ENCODE data around the gene HSP90B1.

Gene HSP90B1

DNA sequence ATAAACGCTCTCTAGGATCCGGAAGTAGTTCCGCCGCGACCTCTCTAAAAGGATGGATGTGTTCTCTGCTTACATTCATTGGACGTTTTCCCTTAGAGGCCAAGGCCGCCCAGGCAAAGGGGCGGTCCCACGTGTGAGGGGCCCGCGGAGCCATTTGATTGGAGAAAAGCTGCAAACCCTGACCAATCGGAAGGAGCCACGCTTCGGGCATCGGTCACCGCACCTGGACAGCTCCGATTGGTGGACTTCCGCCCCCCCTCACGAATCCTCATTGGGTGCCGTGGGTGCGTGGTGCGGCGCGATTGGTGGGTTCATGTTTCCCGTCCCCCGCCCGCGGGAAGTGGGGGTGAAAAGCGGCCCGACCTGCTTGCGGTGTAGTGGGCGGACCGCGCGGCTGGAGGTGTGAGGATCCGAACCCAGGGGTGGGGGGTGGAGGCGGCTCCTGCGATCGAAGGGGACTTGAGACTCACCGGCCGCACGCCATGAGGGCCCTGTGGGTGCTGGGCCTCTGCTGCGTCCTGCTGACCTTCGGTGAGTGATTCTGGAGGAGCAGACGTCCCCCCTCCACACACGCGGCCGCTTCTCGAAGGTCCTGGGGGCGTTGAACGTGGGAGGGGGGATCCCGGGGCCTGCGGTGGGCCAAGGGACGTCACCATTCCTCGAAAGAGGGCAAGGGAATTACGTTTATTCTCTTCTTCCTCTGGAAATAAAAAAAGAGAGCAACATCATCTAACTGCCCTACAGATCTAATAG is at the start of gene HSP90B1:
Gene HSP90B1, plus strand, starts transcription at position 377 of the 753 bp plus-strand sequence. Its CDS starts 106 bp downstream, at position 483.
- in situ Hi-C loops (cut with MboI; ENCODE audit: low sequenced_read_pairs) = no loop called here

DNA sequence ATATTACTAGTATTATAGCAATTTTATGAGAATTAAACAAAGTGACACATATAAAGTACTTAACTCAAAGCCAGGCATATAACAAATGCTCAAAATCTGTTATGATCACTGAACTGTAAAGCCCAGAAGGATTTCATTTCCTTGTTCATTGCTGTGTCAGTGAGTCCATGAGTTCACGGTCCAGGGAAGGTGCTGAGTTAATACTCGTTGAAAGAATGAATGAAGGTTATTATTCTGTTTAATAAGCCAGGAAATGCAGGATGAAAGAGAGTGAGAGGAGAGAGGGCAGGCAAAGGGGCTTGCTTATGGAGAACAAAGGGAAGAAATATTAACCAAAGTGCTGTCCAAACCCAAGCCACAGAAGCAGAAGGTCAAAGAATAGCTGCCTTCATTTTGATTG is 48.9 kb upstream of the HSP90B1 start:
- in situ Hi-C loops (cut with MboI; ENCODE audit: low sequenced_read_pairs) = loop anchor here (25.0 kb wide), 1 partner anchor 231 kb away; no protein-coding TSS in a partner anchor

DNA sequence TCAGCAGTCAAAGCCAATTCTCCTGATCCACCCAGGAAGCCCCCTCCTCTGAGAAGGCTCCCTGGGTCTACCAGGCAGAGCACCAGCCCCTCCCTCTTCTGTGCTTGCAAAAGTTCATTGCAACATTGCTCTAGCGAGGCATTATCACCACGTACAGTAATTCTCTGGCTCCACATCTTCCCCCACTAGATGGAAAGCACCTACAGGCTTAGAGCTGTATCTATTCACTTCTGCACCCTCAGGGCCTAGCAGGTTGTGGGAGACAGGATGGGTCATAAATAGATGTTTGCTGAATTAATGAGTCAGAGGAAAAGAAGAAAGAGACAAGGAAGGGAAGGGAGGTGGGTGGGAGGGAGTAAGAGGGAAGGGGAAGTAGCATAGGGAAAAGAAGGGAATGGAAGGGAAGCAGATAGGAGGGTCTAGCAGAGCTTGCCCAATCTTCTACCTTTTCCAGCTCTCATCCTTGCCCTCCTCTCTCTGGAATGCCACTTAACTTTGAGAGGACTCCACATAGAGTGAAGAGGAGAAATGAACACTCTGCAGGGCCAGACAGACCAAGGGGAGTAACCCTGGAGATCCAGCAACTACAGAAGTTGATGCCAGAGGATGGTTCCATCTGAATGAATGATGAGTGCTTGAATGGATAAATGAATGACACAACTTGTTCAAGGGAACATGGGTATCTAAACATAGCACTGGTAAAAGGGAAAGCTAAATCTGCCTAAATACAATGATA is 47.2 kb upstream of the HSP90B1 start:
- in situ Hi-C loops (cut with MboI; ENCODE audit: low sequenced_read_pairs) = loop anchor here (25.0 kb wide), 1 partner anchor 229 kb away; no protein-coding TSS in a partner anchor

DNA sequence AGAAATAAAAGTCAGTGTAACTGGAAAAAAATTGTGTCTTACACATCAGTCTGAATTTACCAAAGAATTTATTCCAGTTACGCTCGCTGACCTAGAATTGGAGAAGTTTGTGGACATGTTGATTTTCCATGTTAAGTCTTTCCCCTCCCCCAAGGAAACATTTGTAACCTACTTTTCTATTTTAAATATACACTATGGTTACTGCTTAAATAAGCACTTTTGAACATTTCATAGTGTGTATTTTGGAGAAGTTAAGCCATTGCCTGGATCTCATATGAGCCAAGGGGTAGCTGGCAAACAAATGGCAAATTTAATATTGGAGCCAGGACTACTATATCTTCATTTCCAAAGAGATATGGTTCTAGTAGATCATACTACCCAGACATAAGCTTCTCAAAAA is 46.3 kb upstream of the HSP90B1 start:
- in situ Hi-C loops (cut with MboI; ENCODE audit: low sequenced_read_pairs) = loop anchor here (25.0 kb wide), 1 partner anchor 228 kb away; no protein-coding TSS in a partner anchor

DNA sequence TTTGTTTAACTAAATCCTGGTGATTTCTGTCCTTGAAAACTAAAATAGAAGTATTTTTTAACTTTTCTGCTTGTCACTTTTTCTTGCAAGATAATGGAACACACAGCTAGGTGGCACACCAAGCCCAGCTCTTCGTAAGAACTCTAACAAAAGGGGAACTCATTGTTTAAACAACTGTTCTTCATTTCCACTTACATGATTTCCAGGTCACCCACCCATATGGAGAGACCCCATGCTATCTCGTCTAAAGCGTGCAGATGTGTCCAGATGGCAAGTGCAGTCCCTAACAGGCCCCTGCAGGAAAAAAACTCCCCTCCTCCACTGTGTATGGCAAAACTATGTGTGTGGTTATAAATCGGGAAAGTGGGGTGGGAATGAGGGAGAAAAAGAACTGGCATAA is 45.9 kb upstream of the HSP90B1 start:
- in situ Hi-C loops (cut with MboI; ENCODE audit: low sequenced_read_pairs) = loop anchor here (25.0 kb wide), 1 partner anchor 228 kb away; no protein-coding TSS in a partner anchor

DNA sequence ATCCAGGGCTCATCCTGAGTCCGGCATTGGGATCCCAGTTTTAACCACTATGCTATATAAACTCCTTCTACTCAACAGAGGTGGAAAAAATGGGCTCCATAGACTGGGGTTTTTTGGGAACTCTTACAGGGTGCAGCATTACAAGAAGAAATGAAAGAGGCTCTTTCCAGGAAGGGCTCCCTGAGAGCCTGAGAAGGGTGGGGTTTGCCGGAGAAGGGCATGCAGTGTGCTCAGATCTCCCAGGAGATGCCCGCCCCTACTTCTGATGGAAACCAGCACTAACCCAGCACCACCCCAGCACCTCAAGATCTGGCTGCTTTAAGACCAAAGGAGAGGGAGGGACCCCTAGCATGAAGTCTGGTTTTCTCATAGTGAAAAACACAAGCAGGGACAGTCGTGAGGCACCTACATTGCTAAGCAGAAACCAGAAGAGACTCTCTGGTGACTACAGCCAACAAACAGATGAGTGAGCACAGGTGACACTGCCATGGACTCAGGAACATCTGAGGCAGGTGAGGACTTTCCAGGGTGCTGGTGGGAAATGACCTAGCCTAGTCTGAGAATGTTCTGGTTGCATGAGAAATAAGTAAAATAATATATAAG is 43.9 kb upstream of the HSP90B1 start:
- in situ Hi-C loops (cut with MboI; ENCODE audit: low sequenced_read_pairs) = loop anchor here (25.0 kb wide), 1 partner anchor 226 kb away; no protein-coding TSS in a partner anchor

DNA sequence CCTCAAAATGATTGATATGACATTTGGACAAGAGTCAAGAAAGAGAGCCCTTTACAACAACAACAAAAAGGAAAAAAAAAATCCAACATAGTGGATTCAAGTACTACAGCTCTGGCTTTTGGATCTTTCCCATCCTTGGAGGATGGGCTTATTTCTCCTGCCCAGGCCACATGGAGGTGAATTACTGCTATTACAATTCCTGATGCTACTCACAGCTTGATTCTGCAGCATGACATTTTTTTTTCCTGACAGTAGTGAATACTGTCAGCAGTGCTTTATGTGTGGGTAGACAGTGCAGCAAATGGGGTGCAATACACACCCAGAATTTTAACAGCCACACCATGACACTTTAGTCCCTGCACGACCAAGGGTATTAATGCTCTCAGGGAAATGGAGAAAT is 42.5 kb upstream of the HSP90B1 start:
- in situ Hi-C loops (cut with MboI; ENCODE audit: low sequenced_read_pairs) = loop anchor here (25.0 kb wide), 1 partner anchor 225 kb away; no protein-coding TSS in a partner anchor

DNA sequence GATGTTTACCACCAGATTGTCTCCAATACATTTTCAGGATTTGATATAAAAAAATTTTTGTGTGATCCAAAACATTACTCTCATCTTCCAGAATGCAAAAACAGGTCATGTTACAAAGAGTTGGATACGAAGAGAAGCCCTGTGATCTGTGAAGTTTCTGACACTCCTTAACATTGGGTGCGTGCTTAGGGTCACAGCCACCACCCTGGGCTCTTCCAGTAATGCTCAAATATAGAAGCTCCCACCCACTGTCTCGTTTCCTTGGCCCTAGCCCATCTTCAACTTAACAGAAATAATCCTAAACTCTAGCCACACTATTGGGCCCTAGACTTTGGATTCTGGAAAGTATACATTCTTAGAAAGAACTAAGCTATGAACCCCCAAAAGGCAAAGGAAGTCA is 32.9 kb upstream of the HSP90B1 start:
- in situ Hi-C loops (cut with MboI; ENCODE audit: low sequenced_read_pairs) = loop anchor here (25.0 kb wide), 1 partner anchor 215 kb away; no protein-coding TSS in a partner anchor

DNA sequence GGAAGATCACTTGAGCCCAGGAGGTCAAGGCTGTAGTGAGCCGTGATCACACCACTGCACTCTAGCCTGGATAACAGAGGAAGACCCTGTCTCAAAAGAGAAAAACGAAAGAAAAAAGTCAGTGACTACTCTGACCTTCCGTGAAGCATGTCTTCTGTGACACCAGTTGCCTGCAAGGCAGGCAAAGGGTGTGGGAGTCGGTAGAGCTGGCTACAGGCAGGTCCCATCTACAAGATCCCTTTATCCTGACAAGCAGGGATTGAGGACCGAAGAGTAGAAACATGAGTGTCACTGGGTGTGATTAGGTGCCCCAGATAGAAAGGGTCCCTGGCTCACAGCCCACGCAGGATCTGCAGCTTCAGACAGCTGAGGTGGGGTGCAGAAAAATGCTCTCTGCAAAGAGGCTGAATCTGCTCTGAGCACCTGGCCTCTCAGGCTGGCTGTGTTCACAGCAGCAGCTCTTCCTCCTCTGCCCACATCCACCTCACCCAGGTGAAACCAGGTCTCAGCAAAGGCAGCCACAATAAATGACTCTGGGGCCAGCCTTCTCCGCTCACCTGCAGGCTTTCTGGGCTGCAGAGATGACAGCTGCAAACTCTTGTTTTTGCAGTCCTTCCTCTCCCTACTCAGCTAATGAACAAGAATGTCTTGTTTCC is 28.6 kb upstream of the HSP90B1 start:
- in situ Hi-C loops (cut with MboI; ENCODE audit: low sequenced_read_pairs) = no loop called here

DNA sequence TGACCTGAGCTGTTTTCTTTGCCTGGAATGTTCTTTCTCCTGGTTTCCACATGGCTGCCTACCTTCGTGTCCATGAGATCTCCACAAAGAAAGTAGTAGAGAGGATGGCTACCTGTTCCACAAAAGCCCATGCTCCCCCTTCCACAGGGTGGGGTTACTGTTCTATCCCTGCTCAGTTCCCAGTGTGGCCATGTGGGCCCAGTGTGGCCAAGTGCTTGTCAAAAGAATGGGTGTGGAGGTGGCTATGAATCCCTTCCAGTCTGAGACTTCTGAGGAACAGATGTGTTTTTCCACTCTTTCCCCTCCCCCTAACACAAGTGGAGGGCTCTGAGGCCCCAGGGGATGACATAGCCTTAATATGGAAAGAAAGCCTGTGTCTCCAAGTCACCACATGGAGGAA is 26.2 kb upstream of the HSP90B1 start:
- in situ Hi-C loops (cut with MboI; ENCODE audit: low sequenced_read_pairs) = no loop called here

DNA sequence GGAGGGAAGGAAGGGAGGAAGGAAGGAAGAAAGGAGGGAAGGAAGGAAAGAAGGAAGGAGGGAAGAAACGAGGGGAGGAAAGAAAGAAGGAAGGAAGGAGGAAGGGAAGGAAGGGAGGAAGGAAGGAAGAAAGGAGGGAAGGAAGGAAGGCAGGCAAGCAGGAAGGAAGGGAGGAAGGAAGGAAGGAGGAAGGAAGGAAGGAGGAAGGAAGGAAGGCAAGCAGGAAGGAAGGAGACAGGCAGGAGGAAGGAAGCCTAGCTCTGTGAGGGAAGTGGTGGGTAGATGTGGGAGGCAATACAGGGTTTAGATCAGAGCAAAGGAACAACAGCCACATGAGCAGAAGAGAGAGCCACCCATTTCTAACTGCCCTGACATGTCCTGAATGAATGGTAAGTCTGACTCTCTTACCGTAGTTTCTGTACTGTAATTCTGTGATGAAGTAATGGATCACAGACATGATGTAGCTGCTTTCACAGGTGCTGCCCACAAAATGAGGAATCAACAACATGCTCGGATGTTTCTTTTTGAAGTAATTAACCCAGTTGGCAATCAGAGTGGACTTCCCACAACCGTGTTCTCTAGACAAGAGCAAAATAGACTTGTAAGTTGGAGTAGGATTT is 24.4 kb upstream of the HSP90B1 start:
- in situ Hi-C loops (cut with MboI; ENCODE audit: low sequenced_read_pairs) = no loop called here

DNA sequence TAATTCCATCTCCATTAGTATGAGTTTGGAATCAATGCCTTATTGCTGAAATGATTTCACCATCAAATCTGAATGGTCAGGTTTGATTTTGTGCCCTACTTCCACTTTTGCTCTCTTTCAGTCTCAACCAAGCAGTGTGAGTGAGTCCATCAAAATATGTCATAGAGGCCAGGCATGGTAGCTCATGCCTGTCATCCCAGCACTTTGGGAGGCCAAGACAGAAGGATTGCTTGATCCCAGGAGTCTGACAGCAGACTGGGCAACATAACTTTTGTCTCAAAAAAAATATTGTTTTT is 22.0 kb upstream of the HSP90B1 start:
- in situ Hi-C loops (cut with MboI; ENCODE audit: low sequenced_read_pairs) = no loop called here

DNA sequence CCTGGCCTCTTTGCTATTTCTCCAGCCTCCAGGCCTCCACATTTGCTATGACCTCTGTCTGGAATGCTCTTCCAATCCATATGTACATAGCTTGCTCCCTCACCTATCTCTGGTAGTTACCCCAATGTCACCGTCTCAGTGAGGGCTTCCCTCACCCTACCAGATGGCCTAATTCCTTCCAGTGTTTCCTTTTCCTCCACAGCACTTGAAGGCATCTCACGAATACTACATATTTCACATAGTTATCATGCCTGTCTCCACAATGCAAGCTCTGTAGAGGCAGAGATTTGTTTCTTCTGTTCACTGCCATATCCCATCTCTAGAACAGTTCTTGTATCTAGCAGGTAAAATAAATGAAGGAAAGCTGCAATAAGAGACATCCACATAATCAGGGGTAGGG is 21.3 kb upstream of the HSP90B1 start:
- in situ Hi-C loops (cut with MboI; ENCODE audit: low sequenced_read_pairs) = no loop called here

DNA sequence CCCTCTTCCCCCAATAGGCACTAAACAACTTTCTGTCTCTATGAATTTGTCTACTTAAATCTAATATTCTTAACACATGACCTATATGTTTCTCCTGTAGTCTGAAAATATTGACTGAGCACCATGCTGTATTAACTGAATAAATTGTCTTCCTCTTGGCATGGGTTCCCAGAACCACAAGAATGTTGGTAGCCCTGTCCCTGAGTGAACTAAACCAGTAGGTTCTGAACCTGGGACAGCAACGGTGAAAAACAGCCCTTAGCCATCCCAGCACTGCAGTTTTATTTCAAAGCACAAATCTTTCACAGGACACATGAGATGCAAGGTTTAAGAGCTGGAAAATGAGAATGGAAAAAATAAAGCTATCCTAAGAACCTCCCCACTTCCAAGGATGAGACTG is 20.4 kb upstream of the HSP90B1 start:
- in situ Hi-C loops (cut with MboI; ENCODE audit: low sequenced_read_pairs) = no loop called here

DNA sequence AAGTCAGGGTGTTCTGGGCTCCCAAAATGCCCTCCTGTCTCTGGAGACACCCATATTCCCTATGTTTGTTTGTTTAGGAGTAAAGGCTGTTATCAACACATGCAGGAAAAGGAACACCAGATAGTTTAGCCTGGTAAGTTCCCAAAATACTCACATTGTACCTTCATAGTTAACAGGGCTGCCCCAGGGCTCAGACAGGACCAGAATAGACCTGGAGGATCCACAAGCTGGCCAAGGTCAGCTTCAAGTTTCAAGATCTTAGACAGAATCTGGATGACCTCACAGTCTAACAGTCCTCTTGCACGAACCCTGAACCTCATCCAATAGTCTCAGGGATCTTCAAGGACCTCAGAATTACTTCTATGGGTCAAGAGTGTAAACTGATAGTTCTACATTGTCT is 18.1 kb upstream of the HSP90B1 start:
- in situ Hi-C loops (cut with MboI; ENCODE audit: low sequenced_read_pairs) = no loop called here

DNA sequence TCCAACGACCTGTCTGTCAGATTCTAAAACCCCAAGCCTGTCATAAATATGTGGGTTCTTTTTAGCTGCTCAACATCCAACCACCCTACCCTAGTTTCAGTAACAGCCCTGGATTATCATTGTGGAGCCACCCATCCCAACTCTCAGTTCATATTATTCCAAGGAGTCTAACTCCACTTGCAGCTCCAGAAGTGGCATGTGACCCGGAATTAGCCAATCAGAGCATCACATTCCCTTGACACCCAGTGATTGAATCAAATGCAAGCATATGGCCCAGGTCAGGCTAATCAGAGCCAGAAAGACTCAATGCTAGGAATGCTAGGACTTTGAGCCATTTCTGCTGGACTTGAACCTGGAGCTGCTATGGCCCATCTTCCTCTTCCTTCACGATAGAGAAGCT is 17.1 kb upstream of the HSP90B1 start:
- in situ Hi-C loops (cut with MboI; ENCODE audit: low sequenced_read_pairs) = no loop called here

DNA sequence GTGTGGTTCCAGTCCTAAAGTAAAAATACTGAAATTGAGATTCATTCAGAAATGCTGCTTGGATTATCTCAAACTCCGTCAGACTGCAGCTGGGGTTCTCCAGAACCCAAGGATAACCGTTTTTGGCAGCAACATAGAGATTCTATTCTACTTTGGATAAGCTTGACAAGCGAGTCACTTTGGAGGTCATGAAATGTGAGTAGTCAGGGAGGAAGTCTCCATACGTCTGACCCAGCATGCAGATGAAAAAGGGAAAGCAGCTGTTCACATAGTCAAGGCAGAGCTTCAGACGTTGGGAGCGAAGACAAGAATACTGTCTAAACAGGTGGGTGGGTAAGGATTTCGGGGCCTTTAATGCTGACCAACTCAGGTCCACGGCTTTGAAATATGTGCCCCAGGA is 14.9 kb upstream of the HSP90B1 start:
- in situ Hi-C loops (cut with MboI; ENCODE audit: low sequenced_read_pairs) = no loop called here

DNA sequence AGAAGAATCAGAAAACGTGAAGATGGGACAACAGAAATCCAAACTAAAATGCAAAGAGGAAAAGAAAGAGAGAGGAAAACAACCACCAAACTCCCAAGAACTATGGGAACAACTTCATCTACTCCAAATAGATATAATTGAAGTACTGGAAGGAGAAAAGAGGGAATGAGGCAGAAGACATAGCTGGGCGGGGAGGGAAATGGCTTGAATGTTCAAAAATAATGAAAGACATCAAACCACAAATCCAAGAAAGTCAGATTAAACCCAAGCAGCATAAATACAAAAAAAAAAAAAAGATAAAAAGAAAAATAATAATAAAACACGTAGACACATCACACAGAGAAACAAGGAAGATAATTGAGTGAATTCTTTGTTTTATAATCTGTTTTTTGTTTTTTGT is 12.3 kb upstream of the HSP90B1 start:
- in situ Hi-C loops (cut with MboI; ENCODE audit: low sequenced_read_pairs) = no loop called here

DNA sequence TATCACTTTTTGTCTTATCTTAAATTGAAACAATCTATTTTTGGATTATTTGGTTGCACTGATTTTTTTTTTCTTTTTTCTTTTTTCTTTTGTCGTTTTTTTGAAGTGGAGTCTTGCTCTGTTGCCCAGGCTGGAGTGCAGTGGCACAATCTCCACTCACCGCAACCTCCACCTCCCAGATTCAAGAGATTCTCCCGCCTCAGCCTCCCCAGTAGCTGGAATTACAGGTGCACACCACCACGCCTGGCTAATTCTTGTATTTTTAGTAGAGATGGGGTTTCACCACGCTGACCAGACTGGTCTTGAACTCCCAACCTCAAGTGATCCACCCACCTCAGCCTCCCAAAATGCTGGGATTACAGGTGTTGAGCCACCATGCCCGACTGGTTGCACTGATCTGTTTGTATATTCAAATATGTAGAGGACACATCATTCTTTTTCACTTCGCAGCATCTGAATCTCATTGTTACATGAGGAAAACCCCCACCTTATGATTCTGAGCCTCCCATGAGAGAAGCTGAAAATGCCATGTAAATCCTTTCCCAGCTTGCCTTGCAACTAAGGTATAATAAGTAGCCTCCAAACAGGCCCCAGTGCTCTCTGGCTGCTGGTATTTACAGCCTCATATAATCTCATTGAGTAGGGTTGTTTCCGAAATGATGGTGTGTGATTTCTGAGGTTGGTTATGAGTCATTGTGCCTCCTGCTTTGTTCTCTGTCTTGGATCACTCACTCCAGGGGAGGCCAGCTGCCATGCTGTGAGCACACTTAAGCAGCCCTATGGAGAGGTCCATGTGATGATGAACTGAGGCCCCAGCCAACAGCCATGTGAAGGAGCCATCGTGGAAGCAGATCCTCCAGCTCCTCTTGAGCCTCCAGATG is 5.2 kb upstream of the HSP90B1 start:
- in situ Hi-C loops (cut with MboI; ENCODE audit: low sequenced_read_pairs) = no loop called here

DNA sequence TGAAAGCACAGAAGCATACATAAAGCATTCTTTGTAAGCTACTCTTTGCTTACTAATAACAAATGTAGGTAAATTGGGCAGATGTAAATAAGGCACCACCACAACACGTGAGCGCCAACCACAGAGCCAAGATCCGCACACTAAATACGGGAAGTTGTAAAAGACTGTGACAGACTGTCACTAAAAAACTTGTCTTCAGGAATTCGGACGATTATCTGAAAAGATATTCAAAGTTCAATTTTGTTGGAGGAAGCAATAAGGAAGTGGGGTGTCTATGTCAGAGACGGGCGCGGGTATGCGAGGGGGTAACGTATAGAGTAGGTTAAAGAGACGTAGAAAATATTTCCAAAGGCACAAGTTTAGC is 1.5 kb upstream of the HSP90B1 start:
- in situ Hi-C loops (cut with MboI; ENCODE audit: low sequenced_read_pairs) = no loop called here
